Kidney (tissue), 14 donors: Measurements from ENCODE around the gene COPB1. TPM values are rescaled to one million over a fixed set of nuclear protein-coding genes. Genes with fewer than 3 reads are reported as not detected.

Experiments
- DNase-seq, 5 donors: peaks; one replicate each; pipeline ENCODE4 v3.0.0-alpha.2; 2013 to 2020
- FAIRE-seq: peaks from 2 replicates; lab custom pipeline; 2012; peaks lifted over from hg19 to GRCh38; lab: Jason Lieb, UNC
- H3K27ac ChIP-seq, 2 donors: one replicate each; pipeline ENCODE4 v1.7.0; 2013; ENCODE audit warnings: low read depth in 2 of 2, low read length in 2 of 2, inconsistent platforms in 1 of 2
- H3K27me3 ChIP-seq: one replicate; pipeline ENCODE4 v1.7.1; 2013; ENCODE audit warnings: low read length, inconsistent platforms; ENCODE audit not compliant: control insufficient read depth, insufficient read depth
- H3K36me3 ChIP-seq, 3 donors: one replicate each; pipeline versions ENCODE4 v1.7.0 to v1.7.1; 2013; ENCODE audit warnings: low read length in 3 of 3, control low read depth in 1 of 3, inconsistent platforms in 1 of 3; ENCODE audit not compliant: insufficient read depth in 3 of 3, control insufficient read depth in 2 of 3
- H3K4me1 ChIP-seq, 3 donors: one replicate each; pipeline versions ENCODE4 v1.7.0 to v1.7.1; 2013; ENCODE audit warnings: low read length in 3 of 3, inconsistent platforms in 1 of 3, low read depth in 1 of 3; ENCODE audit not compliant: control insufficient read depth in 2 of 3, insufficient read depth in 2 of 3
- H3K4me3 ChIP-seq, 3 donors: one replicate each; pipeline versions ENCODE4 v1.7.0 to v1.8.1; 2013; ENCODE audit warnings: low read length in 3 of 3, control low read depth in 1 of 3, inconsistent platforms in 1 of 3
- H3K9ac ChIP-seq, 3 donors: one replicate each; pipeline versions ENCODE4 v1.7.0 to v1.7.1; 2013; ENCODE audit warnings: low read length in 3 of 3, control low read depth in 1 of 3, inconsistent platforms in 1 of 3
- H3K9me3 ChIP-seq, 3 donors: one replicate each; pipeline versions ENCODE4 v1.7.0 to v1.7.1; 2013; ENCODE audit warnings: low read length in 3 of 3, control low read depth in 1 of 3, inconsistent platforms in 1 of 3; ENCODE audit not compliant: control insufficient read depth in 2 of 3, insufficient read depth in 1 of 3
- CTCF ChIP-seq: IDR thresholded peaks from 3 replicates; pipeline ENCODE4 v1.5.1; 2012; ENCODE audit warnings: mild to moderate bottlenecking, moderate library complexity, borderline replicate concordance; ENCODE audit not compliant: insufficient read depth; ENCODE audit errors: extremely low read depth
- intact Hi-C: fragments of 100-400 bp; cut with DNase I; formaldehyde crosslinking; loops from one replicate; pipeline ENCODE4 v1.11.1; 2022
- polyA plus RNA-seq: library from polyadenylated mRNA; stranded (reverse); fragments of 350-450 nt; fragmentation: Illumina TruSeq; extraction: RNeasy Lipid Tissue Mini Kit (QIAGEN cat#74804); gene quantifications from one replicate; pipeline ENCODE4 v1.2.3, GENCODE V29; 2014; ENCODE audit warnings: low read depth, low replicate concordance; ENCODE audit not compliant: insufficient read depth
- total RNA-seq: library from RNA; stranded (reverse); fragmentation: NEBNext Ultra II Directional; extraction: Animal tissue kit (Norgen Biotek cat#: 25700); gene quantifications from one replicate; pipeline ENCODE4 v1.2.1, GENCODE V29; 2021
- donor health status: control.
- donor health status: control.
- donor health status: control.
- donor health status: control.
- donor health status: control.
- donor health status: DM: yes; HTN: yes; CAD: no.
- donor health status: Normal renal cell carcinoma (clear cell type).

COPB1 gene
- total and polyA plus RNA-seq, 2 donors from 2014 or later = 54.9 to 92.3 TPM

GRCh38 chr11:14409891-14410290 is 89.7 kb downstream of the COPB1 start:
- H3K36me3 ChIP-seq = no peaks in the 10 kb centered on the region
- no peaks in the 10 kb centered on the region for H3K9me3 ChIP-seq
- intact Hi-C loops = no loop called here
- DNase-seq = no peak
- no peak overlapping the region for H3K27ac ChIP-seq
- no peak overlapping the region for H3K9ac ChIP-seq
- FAIRE-seq = no peak
- no peaks in the 10 kb centered on the region for H3K27me3 ChIP-seq
- H3K4me3 ChIP-seq = no peak overlapping the region
- no peak for TF ChIP-seq CTCF
- no peaks in the 10 kb centered on the region for H3K4me1 ChIP-seq

- H3K36me3 ChIP-seq = no peaks in the 10 kb centered on the region
- no peaks in the 10 kb centered on the region for H3K4me1 ChIP-seq
- no peak for TF ChIP-seq CTCF
- no peak for FAIRE-seq
- no peak for DNase-seq
- intact Hi-C loops = no loop called here
- no peak overlapping the region for H3K9ac ChIP-seq
- H3K27me3 ChIP-seq = no peaks in the 10 kb centered on the region
- no peak overlapping the region for H3K27ac ChIP-seq
- no peaks in the 10 kb centered on the region for H3K9me3 ChIP-seq
- no peak overlapping the region for H3K4me3 ChIP-seq
Measured at GRCh38 chr11:14408612-14409011, 91.0 kb downstream of the COPB1 start.

Other genes with a start within 250 kb of the COPB1 start
- gene RRAS2, start 140.6 kb downstream of the COPB1 start, total RNA-seq = 33.2 TPM
- gene RRAS2, start 140.6 kb downstream of the COPB1 start, polyA plus RNA-seq = 23.3 TPM
- 118 TPM for gene PSMA1, start 20.6 kb upstream of the COPB1 start, total RNA-seq
- 133 TPM for gene PSMA1, start 20.6 kb upstream of the COPB1 start, polyA plus RNA-seq
- gene PDE3B, start 144.0 kb upstream of the COPB1 start, total RNA-seq = 7.4 TPM
- gene PDE3B, start 144.0 kb upstream of the COPB1 start, polyA plus RNA-seq = 0.99 TPM